GM21825 (cell line): ENCODE measurements around the gene RAPGEF2.
"Not testable (repeated sequence)": the region's sequence is repeated elsewhere in the genome, so short reads cannot be mapped to it uniquely, and the experiment has no call there.

ENCODE experiments used
- ATAC-seq: cut with Tn5 transposase; IDR thresholded peaks from one replicate; pipeline ENCODE4 v1.9.1; 2021; ENCODE audit warnings: mild to moderate bottlenecking, moderate library complexity; ENCODE audit not compliant: unreplicated experiment

Gene RAPGEF2

DNA sequence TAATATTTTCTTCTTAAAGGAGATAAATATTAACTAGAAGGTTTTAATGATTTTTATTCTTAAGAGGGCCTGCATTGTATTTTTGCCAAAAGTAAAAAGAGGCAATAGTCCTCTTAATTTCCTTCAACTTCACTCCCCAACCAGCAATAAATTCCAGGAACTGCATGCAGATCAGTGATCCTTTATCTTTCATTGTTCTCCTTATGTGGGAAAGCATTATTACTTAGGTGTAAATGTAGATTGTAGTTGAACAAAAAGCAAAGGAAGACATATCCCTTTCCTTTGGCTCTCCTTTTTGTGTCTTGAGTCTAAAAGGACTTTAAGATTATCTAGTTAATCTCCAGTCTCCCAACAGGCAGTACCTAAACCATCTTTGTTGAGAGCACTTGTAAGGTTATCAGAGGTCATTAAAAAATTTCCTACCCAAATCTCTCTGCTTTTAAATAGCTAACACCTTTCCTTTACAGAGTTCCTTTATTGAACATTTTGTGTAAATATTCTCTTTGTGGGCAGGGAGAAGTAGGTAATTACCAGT lies 55.3 kb downstream of the RAPGEF2 start:
- no peak for ATAC-seq

DNA sequence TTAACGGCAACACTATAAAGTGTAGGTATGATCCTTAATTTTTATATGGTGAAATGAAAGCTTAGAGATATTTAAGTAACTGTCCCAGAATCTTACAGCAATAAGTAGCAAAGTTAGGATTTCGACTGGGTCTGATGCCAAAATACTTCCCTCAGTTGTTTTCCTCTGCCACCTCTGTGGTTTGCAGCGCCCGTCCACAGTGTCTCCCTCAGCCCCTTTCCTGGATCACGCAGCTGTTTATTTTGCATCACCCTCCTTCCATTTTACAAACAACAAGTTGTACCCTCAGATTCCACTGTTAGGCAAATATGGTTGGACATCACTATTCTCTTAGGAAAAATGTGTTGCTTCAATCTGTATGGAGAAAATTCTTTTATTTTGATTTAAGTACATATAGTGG lies 56.1 kb downstream of the RAPGEF2 start:
- ATAC-seq, result no peak

DNA sequence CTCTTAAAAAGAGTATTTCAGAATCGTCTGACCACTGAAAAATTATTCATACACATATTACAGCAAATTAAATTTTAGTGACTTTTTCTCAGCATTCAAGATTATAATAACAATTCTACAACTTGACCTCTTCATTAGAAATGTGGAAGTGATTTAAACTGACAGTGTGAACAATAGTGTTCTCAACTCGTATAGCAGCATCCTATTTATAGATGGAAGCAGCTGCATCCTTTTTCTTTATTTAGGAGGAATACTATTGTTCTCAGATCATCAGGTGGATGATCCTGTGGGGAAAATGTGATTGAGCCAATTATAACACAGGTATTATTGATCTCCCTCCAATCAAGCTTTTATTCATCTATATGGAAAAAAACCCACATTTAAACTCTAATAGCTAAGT lies 56.7 kb downstream of the RAPGEF2 start:
- no peak for ATAC-seq

DNA sequence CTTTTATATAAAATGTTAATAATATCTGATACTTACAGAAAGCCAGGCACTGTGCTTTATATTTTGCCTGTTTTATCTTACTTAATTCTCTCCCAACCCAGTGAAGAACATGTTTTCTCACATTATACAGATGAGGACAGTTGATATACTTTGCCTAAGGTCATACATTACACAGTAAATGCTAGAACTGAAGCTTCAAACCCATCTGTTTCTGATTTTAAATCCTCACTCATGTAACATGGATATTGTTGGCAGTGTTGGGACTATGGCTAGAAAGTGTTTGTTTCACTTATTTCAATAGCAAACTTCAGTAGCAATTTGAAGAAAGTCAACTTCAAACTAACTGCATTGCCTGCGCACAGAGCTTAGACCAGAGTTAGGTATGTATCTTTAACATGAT lies 57.4 kb downstream of the RAPGEF2 start:
- ATAC-seq, result no peak

DNA sequence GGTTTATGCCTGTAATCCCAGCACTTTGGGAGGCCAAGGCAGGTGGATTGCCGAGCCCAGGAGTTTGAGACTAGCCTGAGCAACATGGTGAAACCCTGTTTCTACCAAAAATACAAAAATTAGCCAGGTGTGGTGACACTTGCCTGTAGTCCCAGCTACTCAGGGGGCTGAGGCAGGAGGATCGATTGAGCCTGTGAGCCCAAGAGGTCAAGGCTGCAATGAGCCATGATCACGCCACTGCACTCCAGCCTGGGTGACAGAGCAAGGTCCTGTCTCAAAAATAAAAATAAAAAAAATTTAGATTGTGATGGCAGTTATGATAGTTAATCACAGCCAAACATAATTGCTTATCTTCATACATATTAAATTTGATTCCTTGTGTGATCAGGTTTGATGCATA lies 58.6 kb downstream of the RAPGEF2 start:
- not testable (repeated sequence) for ATAC-seq

DNA sequence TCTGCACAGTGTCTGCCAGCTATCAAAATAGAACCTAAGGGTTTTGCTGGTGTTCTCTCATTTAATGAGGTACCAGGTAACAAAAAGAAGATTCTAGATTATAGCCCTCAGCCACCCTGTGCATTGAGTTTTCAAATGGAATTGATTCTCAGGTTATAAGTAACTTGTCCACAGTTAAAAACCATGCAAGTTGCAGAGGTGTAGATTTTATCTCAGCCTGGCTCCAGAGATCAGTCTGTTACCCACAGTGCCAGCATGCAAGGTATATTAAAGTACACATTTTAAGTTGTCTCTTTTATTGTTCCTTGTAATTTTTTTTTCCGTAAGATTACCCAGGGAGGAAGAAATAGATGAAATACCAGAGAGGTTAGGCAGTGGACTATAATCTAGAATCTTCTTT lies 59.7 kb downstream of the RAPGEF2 start:
- ATAC-seq, result no peak

DNA sequence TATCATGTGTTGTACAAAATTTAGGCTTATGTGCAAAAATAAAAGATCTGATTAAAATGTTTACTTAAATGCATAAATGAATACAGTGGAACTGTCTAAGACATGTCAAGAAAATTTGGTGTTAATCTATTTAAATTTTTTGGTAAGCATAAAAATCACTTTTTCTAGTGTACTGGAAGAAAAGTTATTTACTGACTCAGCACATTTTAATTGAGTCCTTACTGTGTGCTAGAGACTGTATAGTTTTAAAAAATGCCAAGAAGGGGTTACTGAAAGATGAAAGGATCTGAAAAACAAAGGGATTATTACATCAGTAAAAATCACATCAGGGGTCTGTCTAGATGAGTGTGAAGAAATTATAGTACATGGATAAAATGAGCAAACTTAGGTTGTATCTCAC lies 60.6 kb downstream of the RAPGEF2 start:
- no peak for ATAC-seq

DNA sequence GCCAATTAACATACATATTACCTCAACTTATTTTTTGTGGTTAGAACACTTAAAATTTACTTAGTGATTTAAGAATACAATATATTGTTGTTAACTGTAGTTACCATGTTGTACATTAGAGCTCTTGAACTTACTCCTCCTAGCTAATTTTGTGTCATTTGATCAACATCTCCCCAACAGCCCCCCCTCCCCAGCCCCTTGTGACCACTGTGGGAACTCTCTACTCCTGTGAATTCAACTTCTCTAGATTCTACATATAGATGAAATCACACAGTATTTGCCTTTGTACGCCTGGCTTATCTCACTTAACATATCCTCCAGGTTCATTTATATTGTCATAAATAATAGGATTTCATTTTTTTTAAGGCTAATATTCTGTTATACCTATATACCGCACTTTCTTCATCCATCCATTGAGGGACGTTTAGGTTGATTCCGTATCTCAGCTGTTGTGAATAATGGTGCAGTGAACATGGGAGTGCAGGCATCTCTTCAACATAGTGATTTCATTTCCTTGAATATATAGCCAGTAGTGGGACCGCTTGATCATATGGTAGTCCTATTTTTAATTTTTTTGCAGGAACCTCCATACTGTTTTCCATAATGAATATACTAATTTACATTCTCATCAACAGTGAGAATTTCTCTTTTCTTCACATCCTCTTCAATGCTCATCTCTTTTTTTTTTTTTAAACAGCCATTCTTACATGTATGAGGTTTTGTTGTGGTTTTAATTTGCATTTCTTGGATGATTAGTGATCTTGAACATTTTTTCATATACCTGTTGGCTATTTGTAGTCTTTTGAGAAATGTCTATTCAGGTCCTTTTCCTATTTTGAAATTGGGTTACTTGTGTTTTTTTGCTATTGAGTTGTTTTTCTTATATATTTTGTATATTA lies 66.8 kb downstream of the RAPGEF2 start:
- peak; percentile 42 for ATAC-seq

DNA sequence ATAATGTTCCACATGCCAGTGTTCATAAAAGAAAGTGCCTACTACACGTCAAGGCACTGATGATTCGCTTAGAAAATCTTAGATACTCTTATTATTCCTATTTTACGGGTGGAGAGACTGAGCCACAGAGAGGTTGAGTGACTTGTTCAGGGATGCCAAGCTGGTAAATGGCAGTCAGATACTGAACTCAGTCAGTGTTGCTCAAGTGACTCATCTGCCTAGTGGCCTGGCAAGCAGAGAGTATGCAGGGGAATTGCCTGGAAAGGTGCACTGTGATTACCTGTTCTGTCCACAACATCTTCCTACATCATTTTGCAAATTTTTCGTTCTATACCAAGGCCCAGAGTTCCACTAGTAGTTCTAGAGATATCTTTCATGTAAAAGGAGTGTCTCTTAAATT lies 68.4 kb downstream of the RAPGEF2 start:
- ATAC-seq, result no peak

DNA sequence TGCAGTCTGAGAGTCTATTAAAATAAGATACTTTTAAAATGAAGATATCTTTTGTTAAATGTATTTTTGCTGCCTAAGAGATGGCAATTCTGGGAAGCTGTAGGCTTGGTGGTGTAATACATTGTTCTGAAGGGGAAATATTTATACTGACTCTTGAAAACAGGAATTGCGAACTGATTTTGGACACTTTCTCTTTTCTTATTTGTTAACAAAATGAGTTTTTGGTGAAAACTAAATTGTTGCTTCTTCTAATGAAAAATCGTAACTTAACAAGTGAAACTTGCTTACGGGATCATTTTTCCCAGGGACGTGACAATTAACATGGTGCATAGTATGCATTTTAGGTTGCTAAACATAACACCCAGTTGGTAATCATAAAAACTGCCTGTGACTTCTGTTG lies 71.0 kb downstream of the RAPGEF2 start:
- no peak for ATAC-seq

DNA sequence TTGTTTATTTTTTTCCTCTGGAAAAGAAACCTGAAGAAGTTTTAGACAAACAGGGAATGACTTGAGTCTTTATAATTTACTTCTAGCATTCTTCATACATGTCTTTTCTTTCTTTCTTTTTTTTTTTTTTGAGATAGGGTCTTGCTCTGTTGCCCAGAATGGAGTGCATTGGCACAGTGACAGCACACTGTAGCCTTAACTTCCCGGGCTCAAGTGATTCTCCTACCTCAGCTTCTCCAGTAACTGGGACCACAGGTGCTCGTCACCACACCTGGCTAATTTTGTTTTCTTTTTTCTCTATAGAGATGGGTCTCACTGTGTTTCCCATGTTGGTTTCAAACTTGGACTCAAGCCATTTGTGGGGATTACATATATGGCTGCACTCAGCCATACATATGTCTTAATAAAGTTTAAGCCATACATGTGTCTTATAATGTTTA lies 71.8 kb downstream of the RAPGEF2 start:
- no peak for ATAC-seq

DNA sequence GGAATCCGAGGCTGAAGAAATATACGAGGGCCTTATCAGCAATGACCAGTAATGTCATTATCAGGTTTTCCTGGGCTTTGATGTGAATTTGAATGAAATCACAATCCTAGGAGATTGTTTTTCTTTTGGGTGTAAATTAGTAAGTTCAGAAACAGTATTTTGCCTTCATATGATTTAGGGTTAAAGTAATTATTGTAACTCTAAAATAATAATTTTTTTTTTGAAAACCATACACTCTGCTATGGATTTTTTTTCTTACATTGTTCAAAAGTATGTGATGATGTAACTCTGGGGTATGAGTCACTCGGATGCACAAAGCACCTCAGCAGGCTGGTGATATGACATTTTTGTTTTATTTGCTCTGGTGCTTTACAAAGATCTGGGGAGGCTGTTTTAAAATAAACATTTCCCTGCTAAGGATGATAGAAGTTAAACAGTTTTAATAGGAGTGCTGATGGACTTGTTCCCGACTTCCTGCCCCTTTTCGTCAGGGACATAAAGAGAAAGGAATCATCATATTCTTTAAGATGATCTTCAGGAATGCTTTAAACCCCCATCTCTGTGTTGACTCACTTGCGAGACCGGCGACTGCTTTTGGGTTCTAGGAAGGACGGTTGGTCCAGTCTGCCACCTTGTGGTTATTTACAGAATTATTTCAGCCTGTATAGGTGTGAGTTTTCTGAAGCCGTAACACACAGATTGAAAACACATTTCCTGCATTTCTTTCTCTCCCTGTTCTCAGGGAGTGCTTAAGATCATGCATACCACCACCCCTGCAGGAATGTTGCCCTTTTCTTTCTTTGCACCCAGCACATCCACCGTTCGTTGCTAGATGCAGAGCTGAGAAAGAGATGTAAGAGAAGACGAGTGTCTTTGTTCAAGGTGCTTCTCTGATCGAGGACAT lies 72.5 kb downstream of the RAPGEF2 start:
- ATAC-seq, result peak; percentile 52

DNA sequence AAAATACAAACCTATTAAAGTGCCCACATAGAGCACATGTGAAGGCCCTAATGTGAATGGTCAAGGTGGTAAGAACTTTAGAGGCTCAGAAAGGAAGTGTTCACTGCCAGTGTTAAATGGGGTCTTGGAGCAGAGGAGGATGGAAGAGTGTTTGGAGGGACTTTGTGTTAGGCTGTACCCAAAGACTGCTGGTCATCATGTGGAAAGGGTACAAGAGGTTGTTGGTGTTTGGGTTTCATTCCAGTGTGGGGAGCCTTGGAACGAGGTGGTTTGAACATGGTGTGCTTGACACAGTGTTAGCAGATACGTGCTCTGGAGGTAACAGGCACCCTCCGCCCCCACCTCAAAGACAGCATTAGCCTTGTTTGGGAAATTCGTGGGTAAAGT lies 73.1 kb downstream of the RAPGEF2 start:
- no peak for ATAC-seq

DNA sequence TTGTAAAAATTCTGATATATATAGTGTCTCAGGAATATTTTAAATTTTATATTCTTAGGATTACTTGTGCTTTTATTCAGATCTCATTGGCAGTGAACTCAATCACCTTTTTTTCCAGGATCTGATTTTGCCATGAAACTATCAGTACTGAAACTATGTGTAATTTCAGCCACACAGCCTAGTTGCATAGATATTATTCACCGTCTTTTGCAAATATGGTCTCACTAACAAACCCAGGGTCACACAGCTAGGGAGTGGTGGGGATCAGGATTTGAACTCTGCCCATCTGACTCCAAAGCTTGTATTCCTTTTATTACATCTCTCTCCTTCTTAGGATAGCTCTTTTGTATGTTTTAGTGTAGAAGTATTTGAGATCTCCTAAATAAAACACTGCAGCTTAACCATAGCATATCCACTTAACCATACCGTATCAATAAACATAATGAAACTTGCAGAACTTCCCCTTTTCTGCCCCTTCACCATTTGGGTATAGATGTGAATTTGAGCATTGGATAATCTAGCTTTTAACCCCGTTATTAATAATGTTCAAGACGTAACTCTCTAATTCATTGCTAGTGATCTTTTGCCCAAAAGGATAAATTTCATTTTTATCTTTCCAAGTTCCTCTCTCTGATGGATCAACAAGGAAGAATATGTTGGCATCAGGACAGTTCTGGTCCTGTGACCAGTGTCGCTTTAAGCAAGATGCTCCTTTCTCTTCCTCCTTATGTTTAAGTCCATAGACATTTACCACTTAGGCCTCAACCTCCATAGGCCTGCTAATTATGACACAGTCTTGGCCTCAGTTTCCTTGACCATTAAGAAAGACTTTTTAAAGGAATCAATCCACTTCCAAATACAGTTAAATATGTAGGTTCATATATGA lies 74.6 kb downstream of the RAPGEF2 start:
- peak; percentile 26 for ATAC-seq

DNA sequence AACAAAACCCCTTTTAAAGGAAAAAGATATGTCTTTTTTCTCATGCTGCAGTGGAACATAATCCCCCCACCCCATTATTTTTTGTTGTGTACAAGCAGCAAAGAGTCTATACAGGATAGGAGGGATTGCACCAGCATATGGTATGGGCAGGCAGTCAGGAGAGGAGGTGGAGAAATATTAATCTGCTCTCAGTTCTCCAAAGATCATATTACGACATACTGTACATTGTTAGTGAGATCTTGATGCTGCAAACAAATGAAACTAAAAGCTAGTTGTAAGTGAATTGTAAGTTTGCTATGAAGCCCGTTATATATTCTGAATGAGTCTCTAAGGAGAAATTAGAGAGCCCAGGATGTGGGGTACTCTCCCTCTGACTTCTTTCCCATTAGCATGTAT lies 75.3 kb downstream of the RAPGEF2 start:
- ATAC-seq, result peak; percentile 35

DNA sequence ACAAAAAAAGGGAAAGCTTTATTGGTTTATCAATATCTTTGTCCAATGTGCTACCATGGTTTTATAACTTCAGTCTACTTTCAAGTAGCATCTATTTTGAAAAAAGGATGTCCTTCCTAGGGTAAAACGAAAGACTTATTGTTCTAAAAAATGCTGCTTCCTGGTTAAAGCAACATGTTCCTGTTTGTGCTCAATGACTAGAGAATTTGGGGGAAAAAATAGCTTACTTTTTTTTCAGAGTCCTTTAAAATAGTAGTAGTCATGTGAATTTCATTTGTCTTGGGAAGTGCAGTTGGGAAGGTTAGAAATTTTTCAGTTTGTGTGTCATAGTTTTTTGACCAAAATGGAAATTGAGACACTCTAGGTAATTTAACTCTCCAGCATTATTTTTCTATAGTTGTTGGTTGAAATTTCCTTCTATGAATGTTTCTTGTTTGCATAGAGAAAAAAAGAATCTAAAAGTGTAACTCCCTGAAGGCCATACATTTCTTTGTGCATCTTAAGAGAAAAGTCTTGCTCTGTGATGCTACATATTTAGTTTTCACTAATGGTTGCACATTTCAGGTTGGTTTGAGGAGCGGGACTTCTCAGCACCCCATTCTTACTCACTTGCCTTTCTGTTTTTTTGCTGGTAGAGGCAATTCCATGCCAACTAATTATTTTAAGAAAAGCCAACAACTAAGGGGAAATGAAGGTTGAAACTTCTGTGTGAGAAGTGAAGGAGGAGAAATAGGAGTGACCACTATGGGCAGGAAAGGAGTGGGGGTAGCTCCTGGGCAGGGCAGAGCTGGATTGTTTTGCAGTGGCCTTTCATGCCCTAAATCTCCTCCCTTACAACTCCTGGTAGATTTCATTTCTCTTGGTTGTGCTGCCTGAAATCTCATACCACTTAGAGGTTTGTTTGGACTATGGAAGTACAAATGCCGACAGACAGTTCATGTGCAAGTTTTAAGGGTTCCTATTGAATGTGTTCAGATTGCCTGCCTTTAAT lies 76.4 kb downstream of the RAPGEF2 start:
- no peak for ATAC-seq

DNA sequence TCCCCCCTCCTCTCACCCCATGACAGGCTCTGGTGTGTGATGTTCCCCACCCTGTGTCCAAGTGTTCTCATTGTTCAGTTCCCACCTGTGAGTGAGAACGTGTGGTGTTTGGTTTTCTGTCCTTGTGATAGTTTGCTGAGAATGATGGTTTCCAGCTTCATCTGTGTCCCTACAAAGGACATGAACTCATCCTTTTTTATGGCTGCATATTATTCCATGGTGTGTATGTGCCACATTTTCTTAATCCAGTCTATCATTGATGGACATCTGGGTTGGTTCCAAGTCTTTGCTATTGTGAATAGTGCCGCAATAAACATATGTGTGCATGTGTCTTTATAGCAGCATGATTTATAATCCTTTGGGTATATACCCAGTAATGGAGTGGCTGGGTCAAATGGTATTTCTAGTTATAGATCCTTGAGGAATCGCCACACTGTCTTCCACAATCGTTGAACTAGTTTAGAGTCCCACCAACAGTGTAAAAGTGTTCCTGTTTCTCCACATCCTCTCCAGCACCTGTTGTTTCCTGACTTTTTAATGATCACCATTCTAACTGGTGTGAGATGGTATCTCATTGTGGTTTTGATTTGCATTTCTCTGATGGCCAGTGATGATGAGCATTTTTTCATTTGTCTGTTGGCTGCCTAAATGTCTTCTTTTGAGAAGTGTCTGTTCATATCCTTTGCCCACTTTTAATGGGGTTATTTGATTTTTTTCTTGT lies 81.2 kb downstream of the RAPGEF2 start:
- not testable (repeated sequence) for ATAC-seq

DNA sequence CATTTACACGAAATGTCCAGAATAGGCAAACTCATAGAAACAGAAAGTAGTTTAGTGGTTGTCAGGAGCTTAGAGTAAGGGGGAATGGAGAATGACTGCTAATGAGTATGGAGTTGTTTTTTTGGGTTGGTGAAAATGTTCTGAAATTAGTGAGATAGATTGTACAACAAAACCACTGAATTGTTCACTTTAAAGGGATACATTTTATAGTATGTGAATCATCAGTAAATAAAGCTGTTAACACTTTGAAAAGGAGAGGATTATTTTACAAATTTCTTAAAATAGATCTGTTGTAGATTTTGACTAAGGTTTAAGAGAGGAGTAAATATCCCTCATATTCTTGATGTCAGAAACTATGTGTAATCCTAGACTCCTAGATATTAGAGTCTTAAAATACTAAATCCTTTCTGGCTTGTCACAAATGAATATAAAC lies 82.7 kb downstream of the RAPGEF2 start:
- ATAC-seq, result no peak

DNA sequence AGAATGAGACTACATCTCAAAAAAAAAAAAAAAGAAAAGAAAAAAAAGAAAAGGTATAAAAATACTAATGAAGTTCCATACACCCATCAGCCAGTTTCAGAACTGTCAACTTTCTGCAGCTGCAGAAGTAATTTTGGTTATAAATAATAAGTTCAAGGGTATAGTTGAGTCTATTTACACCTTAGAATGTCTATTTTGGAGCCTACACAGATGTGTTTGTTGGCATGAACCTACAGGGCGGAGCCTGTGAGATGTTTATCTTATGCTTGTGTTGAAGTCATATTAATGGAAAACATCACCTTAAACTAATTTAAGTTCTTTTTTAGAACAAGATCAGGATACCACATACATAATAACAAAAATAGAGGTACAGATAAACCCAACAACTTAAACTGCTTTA lies 85.8 kb downstream of the RAPGEF2 start:
- ATAC-seq, result no peak
